ENCODE results near the gene LTBP3. TPM values are rescaled to one million over a fixed set of nuclear protein-coding genes. Genes with fewer than 3 reads are reported as not detected.

LTBP3 gene
- total RNA-seq, 1 experiment from 2014 or later = 10.6 TPM

DNA sequence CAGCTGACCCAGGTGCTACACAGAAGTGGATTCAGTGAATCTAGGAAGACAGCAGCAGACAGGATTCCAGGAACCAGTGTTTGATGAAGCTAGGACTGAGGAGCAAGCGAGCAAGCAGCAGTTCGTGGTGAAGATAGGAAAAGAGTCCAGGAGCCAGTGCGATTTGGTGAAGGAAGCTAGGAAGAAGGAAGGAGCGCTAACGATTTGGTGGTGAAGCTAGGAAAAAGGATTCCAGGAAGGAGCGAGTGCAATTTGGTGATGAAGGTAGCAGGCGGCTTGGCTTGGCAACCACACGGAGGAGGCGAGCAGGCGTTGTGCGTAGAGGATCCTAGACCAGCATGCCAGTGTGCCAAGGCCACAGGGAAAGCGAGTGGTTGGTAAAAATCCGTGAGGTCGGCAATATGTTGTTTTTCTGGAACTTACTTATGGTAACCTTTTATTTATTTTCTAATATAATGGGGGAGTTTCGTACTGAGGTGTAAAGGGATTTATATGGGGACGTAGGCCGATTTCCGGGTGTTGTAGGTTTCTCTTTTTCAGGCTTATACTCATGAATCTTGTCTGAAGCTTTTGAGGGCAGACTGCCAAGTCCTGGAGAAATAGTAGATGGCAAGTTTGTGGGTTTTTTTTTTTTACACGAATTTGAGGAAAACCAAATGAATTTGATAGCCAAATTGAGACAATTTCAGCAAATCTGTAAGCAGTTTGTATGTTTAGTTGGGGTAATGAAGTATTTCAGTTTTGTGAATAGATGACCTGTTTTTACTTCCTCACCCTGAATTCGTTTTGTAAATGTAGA lies 57.6 kb downstream of the LTBP3 start:
- peak overlapping the region; percentile 52 for H3K18ac ChIP-seq (ENCODE audit: insufficient read length, low read depth, low read length)
- H4K91ac ChIP-seq (ENCODE audit: insufficient read length, low read depth, low read length) = no peak overlapping the region
- H3K56ac ChIP-seq (ENCODE audit: insufficient read length, low read depth, low read length) = no peak overlapping the region
- peaks cover 42% of the 10 kb centered on the region for H3K79me2 ChIP-seq (ENCODE audit: insufficient read depth, low read length)
- H2BK120ac ChIP-seq (ENCODE audit: low read depth, low read length, poor library complexity, severe bottlenecking) = no peak overlapping the region
- no peaks in the 10 kb centered on the region; the same call in 1 of the 2 replicates for H3K4me1 ChIP-seq (ENCODE audit: insufficient read depth, low read length)
- H2BK15ac ChIP-seq (ENCODE audit: low read depth, low read length) = no peak overlapping the region
- H4K20me1 ChIP-seq (ENCODE audit: control insufficient read depth, insufficient read depth, insufficient read length) = no peaks in the 10 kb centered on the region
- H3K9me3 ChIP-seq (ENCODE audit: control insufficient read depth, low read depth, low read length) = no peaks in the 10 kb centered on the region
- H2BK5ac ChIP-seq (ENCODE audit: insufficient read length, low read length) = peak overlapping the region; percentile 43
- no peak overlapping the region for H3K23ac ChIP-seq (ENCODE audit: insufficient read length, low read depth, low read length)
- no peak overlapping the region for H4K5ac ChIP-seq (ENCODE audit: insufficient read length, low read depth, low read length)
- no peak overlapping the region for H3T11ph ChIP-seq (ENCODE audit: low read length)
- H3K14ac ChIP-seq (ENCODE audit: insufficient read depth, low read length) = peak overlapping the region; percentile 90
- no peak overlapping the region for H3K4ac ChIP-seq (ENCODE audit: low read depth, low read length)
- no peak overlapping the region; a peak in 1 of 7 replicates for H3K27ac Mint-ChIP-seq
- peaks cover 2 to 3% of the 10 kb centered on the region in 2 experiments; a peak in 3 of 5 replicates for H3K9me3 Mint-ChIP-seq
- no peak overlapping the region for H2BK20ac ChIP-seq (ENCODE audit: low read depth, low read length, poor library complexity, severe bottlenecking)
- H3K4me3 Mint-ChIP-seq = no peak overlapping the region
- H2AFZ ChIP-seq (ENCODE audit: low read length) = no peak overlapping the region
- H3K23me2 ChIP-seq (ENCODE audit: insufficient read length, low read depth, low read length, poor library complexity, severe bottlenecking) = peaks cover 27% of the 10 kb centered on the region
- no peak overlapping the region for H2BK12ac ChIP-seq (ENCODE audit: insufficient read length, low read depth, low read length)
- no CpG with 5 or more reads among the region's 20 CpGs for WGBS (ENCODE audit: extremely low coverage, insufficient read length, low lambda C conversion rate)
- H3K27me3 Mint-ChIP-seq (ENCODE audit: low read depth) = no peaks in the 10 kb centered on the region
- no peak overlapping the region for H2AK5ac ChIP-seq (ENCODE audit: insufficient read length, low read length)
- peak overlapping the region; percentile 97 for H3K9ac ChIP-seq (ENCODE audit: extremely low read depth, insufficient read length, low read length)
- peaks cover 0 to 22% (median 20%) of the 10 kb centered on the region in 3 experiments; a peak in 5 of 7 replicates for H3K36me3 Mint-ChIP-seq (ENCODE audit: insufficient read depth in 1 of 3, low read depth in 3 of 3)
- no peak for DNase-seq
- H3K4me2 ChIP-seq (ENCODE audit: insufficient read depth, insufficient read length, low read length) = peak overlapping the region; percentile 95
- no peaks in the 10 kb centered on the region for H3K79me1 ChIP-seq (ENCODE audit: insufficient read depth, low read depth, low read length, poor library complexity, severe bottlenecking)
- TF ChIP-seq, protein P1, sequence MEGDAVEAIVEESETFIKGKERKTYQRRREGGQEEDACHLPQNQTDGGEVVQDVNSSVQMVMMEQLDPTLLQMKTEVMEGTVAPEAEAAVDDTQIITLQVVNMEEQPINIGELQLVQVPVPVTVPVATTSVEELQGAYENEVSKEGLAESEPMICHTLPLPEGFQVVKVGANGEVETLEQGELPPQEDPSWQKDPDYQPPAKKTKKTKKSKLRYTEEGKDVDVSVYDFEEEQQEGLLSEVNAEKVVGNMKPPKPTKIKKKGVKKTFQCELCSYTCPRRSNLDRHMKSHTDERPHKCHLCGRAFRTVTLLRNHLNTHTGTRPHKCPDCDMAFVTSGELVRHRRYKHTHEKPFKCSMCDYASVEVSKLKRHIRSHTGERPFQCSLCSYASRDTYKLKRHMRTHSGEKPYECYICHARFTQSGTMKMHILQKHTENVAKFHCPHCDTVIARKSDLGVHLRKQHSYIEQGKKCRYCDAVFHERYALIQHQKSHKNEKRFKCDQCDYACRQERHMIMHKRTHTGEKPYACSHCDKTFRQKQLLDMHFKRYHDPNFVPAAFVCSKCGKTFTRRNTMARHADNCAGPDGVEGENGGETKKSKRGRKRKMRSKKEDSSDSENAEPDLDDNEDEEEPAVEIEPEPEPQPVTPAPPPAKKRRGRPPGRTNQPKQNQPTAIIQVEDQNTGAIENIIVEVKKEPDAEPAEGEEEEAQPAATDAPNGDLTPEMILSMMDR (conservative IDR thresholded peaks at IDR 0.05) = no peak
- no peaks in the 10 kb centered on the region for H3K27me3 ChIP-seq (ENCODE audit: insufficient read depth, low read length)
- peak overlapping the region; percentile 53 for H3K27ac ChIP-seq (ENCODE audit: insufficient read length, low read depth, low read length)
- no peak overlapping the region for H4K8ac ChIP-seq (replicated peaks; ENCODE audit: insufficient read length, low read depth, low read length)
- peaks cover 30 to 50% of the 10 kb centered on the region in 2 experiments for H3K4me1 Mint-ChIP-seq

Measured in H9 (cell line).